Panc1 (cell line): Measurements from ENCODE around the gene SCAMP4. TPM values are rescaled to one million over a fixed set of nuclear protein-coding genes. Genes with fewer than 3 reads are reported as not detected.

Source experiments
- ATAC-seq: fragments of 200-7000 bp; cut with Tn5 transposase; 2 replicates; pipeline ENCODE4 v1.9.1; 2020; ENCODE audit warnings: mild to moderate bottlenecking, moderate library complexity
- BruUV-seq: library from RNA; stranded (reverse); fragments of 400-500 nt; replicated peaks from 2 replicates; lab custom pipeline; 2021; lab: Mats Ljungman, UMichigan
- CTCF ChIA-PET: fragments of 300-600 bp; sonication (Branson Sonifier 250); formaldehyde crosslinking; loops from one replicate; lab custom pipeline; 2022; ENCODE audit warnings: antibody characterized with exemption; lab: Charles Lee
- POLR2A ChIA-PET: fragments of 300-600 bp; sonication (Branson Sonifier 250); formaldehyde crosslinking; loops from one replicate; lab custom pipeline; 2022; ENCODE audit warnings: antibody characterized with exemption; lab: Charles Lee
- DNase-seq: peaks from one replicate; pipeline ENCODE4 v3.0.0-alpha.2; 2010; ENCODE audit warnings: low read depth, low spot score
- H3K27ac ChIP-seq: 2 replicates; pipeline ENCODE4 v1.5.1; 2011; ENCODE audit warnings: mild to moderate bottlenecking, low read length, inconsistent platforms
- H3K27me3 ChIP-seq: fragments of 200-500 bp; sonication (Bioruptor generic); 2 replicates; pipeline ENCODE4 v1.6.0; 2014; ENCODE audit warnings: low read length, inconsistent platforms; ENCODE audit not compliant: control insufficient read depth, insufficient read depth
- H3K36me3 ChIP-seq: fragments of 200-500 bp; sonication (Bioruptor generic); 2 replicates; pipeline ENCODE4 v1.5.1; 2014; ENCODE audit warnings: inconsistent platforms, mild to moderate bottlenecking, low read length, moderate library complexity; ENCODE audit not compliant: control insufficient read depth, insufficient read depth
- H3K4me1 ChIP-seq: 2 replicates; pipeline ENCODE4 v1.5.1; 2011; ENCODE audit warnings: inconsistent platforms, mild to moderate bottlenecking, low read length, moderate library complexity; ENCODE audit not compliant: control insufficient read depth, insufficient read depth
- H3K4me3 ChIP-seq, 2 experiments: 2 replicates each; pipeline ENCODE4 v1.5.1; 2011 to 2012; ENCODE audit warnings: low read depth in 2 of 2, low read length in 2 of 2, mild to moderate bottlenecking in 2 of 2, inconsistent platforms in 1 of 2, moderate library complexity in 1 of 2
- H3K9me3 ChIP-seq: fragments of 200-500 bp; sonication (Bioruptor generic); 2 replicates; pipeline ENCODE4 v1.5.1; 2014; ENCODE audit warnings: low read depth, mild to moderate bottlenecking, inconsistent platforms, low read length, moderate library complexity; ENCODE audit not compliant: control insufficient read depth, insufficient read depth
- CTCF ChIP-seq: fragments of 450-650 bp; IDR thresholded peaks from 2 replicates; pipeline ENCODE4 v1.5.1; 2017; ENCODE audit warnings: mild to moderate bottlenecking
- POLR2AphosphoS5 ChIP-seq: IDR thresholded peaks from 2 replicates; pipeline ENCODE4 v1.6.1; 2012; ENCODE audit warnings: mild to moderate bottlenecking, low read depth, low read length, moderate library complexity
- REST ChIP-seq, 2 experiments: IDR thresholded peaks; 2 replicates each; pipeline ENCODE4 v1.6.1; 2011 to 2012; ENCODE audit warnings: low read depth in 2 of 2, control low read depth in 1 of 2, low read length in 1 of 2, mild to moderate bottlenecking in 1 of 2, moderate library complexity in 1 of 2; ENCODE audit not compliant: insufficient read depth in 1 of 2
- SIN3A ChIP-seq: IDR thresholded peaks from 2 replicates; pipeline ENCODE4 v1.6.1; 2012; ENCODE audit warnings: low read depth, mild to moderate bottlenecking, low read length, moderate library complexity, borderline replicate concordance; ENCODE audit not compliant: insufficient read depth
- TCF7L2 ChIP-seq: IDR thresholded peaks from 2 replicates; pipeline ENCODE4 v1.6.1; 2011; ENCODE audit warnings: mild to moderate bottlenecking, low read depth, low read length, inconsistent platforms
- in situ Hi-C: cut with HindIII; loops from 2 replicates; pipeline ENCODE4 v1.10.0; 2016; ENCODE audit warnings: low sequenced_read_pairs, low pct_unique_long_range_greater_than_20kb
- intact Hi-C: fragments of 100-400 bp; cut with micrococcal nuclease; formaldehyde crosslinking; loops from one replicate; pipeline ENCODE4 v1.10.0; 2022; ENCODE audit not compliant: unreplicated experiment
- total RNA-seq: library from RNA; stranded (reverse); gene quantifications from one replicate; pipeline ENCODE4 v1.2.1, GENCODE V29; 2021; ENCODE audit not compliant: unreplicated experiment

Gene SCAMP4
- total RNA-seq, 1 experiment from 2014 or later = 98.4 TPM

- CTCF ChIA-PET = no interaction called here
- no peak for ATAC-seq
- Histone ChIP-seq H3K36me3 (no peaks in the 10 kb centered on the region; the same call in 1 of the 2 replicates), H3K4me1 (no peaks in the 10 kb centered on the region), H3K27ac (no peak overlapping the region), H3K27me3 (no peaks in the 10 kb centered on the region), H3K9me3 (no peaks in the 10 kb centered on the region), H3K4me3 (no peak overlapping the region)
- DNase-seq = no peak
- POLR2A ChIA-PET = no interaction called here
- intact Hi-C loops (no loop called here), in situ Hi-C loops (no loop called here)
- no TSS peak for BruUV-seq
- no peak for TF ChIP-seq TCF7L2
- no peak for TF ChIP-seq CTCF
- TF ChIP-seq REST (IDR thresholded peaks at IDR 0.05; ENCODE audit: insufficient read depth in 1 of 2, low read depth in 2 of 2, low read length in 1 of 2) = no peak
- TF ChIP-seq POLR2AphosphoS5 = no peak
- no peak for TF ChIP-seq SIN3A
These were observed 12.7 kb downstream of the SCAMP4 start for GRCh38 chr19:1917926-1918325.

DNA sequence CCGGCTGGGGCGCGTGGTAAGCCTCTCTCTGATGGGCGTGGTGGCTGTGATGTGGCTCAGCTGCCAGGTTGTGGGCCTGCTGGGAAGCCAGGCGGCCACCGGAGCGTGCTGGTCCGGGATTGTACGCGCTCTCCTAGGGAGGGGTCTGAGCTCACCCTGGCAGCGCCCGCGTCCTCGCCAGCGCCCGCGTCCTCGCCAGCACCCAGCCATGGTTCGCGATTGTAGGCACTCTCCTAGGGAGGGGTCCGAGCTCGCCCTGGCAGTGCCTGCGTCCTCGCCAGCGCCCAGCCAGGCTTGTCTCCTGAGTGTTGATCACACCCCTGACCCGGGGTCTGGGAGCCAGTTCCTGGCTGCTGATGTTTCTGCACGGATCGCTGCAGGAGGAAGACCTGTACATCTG is 13.8 kb downstream of the SCAMP4 start:
- ChIA-PET POLR2A (interaction anchor here (0.6 kb wide), 1 partner anchor 13 kb away, joined by 3 read pairs; no protein-coding TSS in a partner anchor), CTCF (no interaction called here)
- no peaks in the 10 kb centered on the region for H3K9me3 ChIP-seq
- H3K4me1 ChIP-seq = no peaks in the 10 kb centered on the region
- H3K4me3 ChIP-seq = no peak overlapping the region
- H3K27me3 ChIP-seq = no peaks in the 10 kb centered on the region
- no peak for DNase-seq
- TF ChIP-seq REST (IDR thresholded peaks at IDR 0.05; ENCODE audit: insufficient read depth in 1 of 2, low read depth in 2 of 2, low read length in 1 of 2) (no peak), TCF7L2 (no peak), SIN3A (no peak), POLR2AphosphoS5 (no peak), CTCF (no peak)
- in situ Hi-C loops (no loop called here), intact Hi-C loops (no loop called here)
- H3K27ac ChIP-seq = no peak overlapping the region
- no peaks in the 10 kb centered on the region; the same call in 1 of the 2 replicates for H3K36me3 ChIP-seq
- no TSS peak for BruUV-seq
- no peak for ATAC-seq
